ENCODE data around the gene SRD5A2.

Gene SRD5A2

GRCh38 chr2:31476511-31477180 is 104.1 kb downstream of the SRD5A2 start:
- no peaks in the 10 kb centered on the region for H3K9me3 ChIP-seq (ENCODE audit: control insufficient read depth, low read length)
- DNase-seq = no peak
- H3K27ac ChIP-seq (ENCODE audit: insufficient read depth, low read length, poor library complexity, severe bottlenecking) = no peak overlapping the region
- no peaks in the 10 kb centered on the region for H3K4me1 ChIP-seq (ENCODE audit: control insufficient read depth, insufficient read depth, low read length, poor library complexity, severe bottlenecking)
- H3K4me3 ChIP-seq (ENCODE audit: insufficient read depth, low read depth, low read length, poor library complexity, severe bottlenecking) = no peak overlapping the region
- H3K27me3 ChIP-seq (replicated peaks; ENCODE audit: control insufficient read depth, insufficient read depth, low read length, poor library complexity, severe bottlenecking) = peaks cover 4% of the 10 kb centered on the region
- H3K36me3 ChIP-seq (ENCODE audit: control insufficient read depth, insufficient read depth, low read length) = no peaks in the 10 kb centered on the region

DNA sequence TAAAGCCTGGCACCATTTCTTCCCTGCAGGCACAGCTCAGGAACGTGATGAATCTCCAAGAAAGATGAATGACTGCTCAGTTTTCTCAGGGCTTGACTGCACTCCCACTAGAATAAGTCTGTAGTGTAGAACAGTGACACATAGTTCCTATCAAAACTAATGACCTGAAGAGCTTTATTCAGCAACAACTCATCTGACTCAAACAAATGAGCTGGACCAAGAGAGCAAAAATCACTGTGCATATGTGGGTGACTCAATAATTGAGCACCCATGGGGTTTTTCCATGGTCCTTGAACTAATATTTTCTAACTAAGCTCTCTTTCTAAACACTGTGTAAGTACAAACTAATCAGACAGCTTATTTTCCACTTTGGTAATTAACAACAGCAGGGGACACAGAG is 105.0 kb downstream of the SRD5A2 start:
- H3K36me3 ChIP-seq (ENCODE audit: control insufficient read depth, insufficient read depth, low read length) = no peaks in the 10 kb centered on the region
- no peak overlapping the region for H3K27ac ChIP-seq (ENCODE audit: insufficient read depth, low read length, poor library complexity, severe bottlenecking)
- H3K9me3 ChIP-seq (ENCODE audit: control insufficient read depth, low read length) = no peaks in the 10 kb centered on the region
- H3K4me3 ChIP-seq (ENCODE audit: insufficient read depth, low read depth, low read length, poor library complexity, severe bottlenecking) = no peak overlapping the region
- peaks cover 4% of the 10 kb centered on the region for H3K27me3 ChIP-seq (replicated peaks; ENCODE audit: control insufficient read depth, insufficient read depth, low read length, poor library complexity, severe bottlenecking)
- DNase-seq = no peak
- H3K4me1 ChIP-seq (ENCODE audit: control insufficient read depth, insufficient read depth, low read length, poor library complexity, severe bottlenecking) = no peaks in the 10 kb centered on the region

DNA sequence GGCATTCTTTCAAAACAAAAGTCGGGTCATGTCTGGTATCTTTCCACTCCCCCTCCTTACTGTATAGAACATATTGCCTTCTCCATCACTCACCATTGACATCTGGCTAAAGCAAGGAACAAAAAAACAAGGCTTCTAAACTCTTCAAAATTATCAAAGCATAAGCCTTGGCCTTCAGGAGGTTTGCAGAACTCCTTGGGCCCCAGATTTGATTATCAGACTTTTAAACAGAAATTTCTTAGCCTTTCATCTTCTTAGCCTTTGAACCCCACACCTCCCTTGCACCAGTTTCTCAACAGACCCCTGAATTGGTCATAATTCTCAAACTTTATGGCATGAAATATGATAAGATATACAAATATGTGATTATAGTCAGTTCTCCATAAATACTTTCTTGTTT is 106.4 kb downstream of the SRD5A2 start:
- H3K27ac ChIP-seq (ENCODE audit: insufficient read depth, low read length, poor library complexity, severe bottlenecking) = no peak overlapping the region
- no peaks in the 10 kb centered on the region for H3K36me3 ChIP-seq (ENCODE audit: control insufficient read depth, insufficient read depth, low read length)
- H3K4me1 ChIP-seq (ENCODE audit: control insufficient read depth, insufficient read depth, low read length, poor library complexity, severe bottlenecking) = no peaks in the 10 kb centered on the region
- no peak overlapping the region for H3K4me3 ChIP-seq (ENCODE audit: insufficient read depth, low read depth, low read length, poor library complexity, severe bottlenecking)
- H3K27me3 ChIP-seq (replicated peaks; ENCODE audit: control insufficient read depth, insufficient read depth, low read length, poor library complexity, severe bottlenecking) = peaks cover 4% of the 10 kb centered on the region
- DNase-seq = no peak
- H3K9me3 ChIP-seq (ENCODE audit: control insufficient read depth, low read length) = no peaks in the 10 kb centered on the region

All from effector memory CD4-positive, alpha-beta T cell (primary cell).